Left lung (tissue), 10 donors: ENCODE results near the gene DUSP28. TPM values are rescaled to one million over a fixed set of nuclear protein-coding genes. Genes with fewer than 3 reads are reported as not detected.

Experiments used
- ATAC-seq: fragments of 200-7000 bp; cut with Tn5 transposase; one replicate; pipeline ENCODE4 v1.9.1; 2020; ENCODE audit warnings: moderate library complexity
- DNase-seq, 4 donors: peaks; one replicate each; pipeline ENCODE4 v3.0.0-alpha.2; 2013 to 2020
- H3K27ac ChIP-seq, 2 donors: fragments of 200-600 bp; sonication (generic) in 1 of 2; one replicate each; pipeline versions ENCODE4 v1.5.0 to v1.8.0; 2020 to 2021
- H3K27me3 ChIP-seq, 2 donors: fragments of 200-600 bp; sonication (generic) in 1 of 2; one replicate each; pipeline versions ENCODE4 v1.5.0 to v1.8.0; 2020 to 2021
- H3K36me3 ChIP-seq, 2 donors: fragments of 200-600 bp; sonication (generic) in 1 of 2; one replicate each; pipeline versions ENCODE4 v1.5.0 to v1.8.0; 2020 to 2021
- H3K4me1 ChIP-seq, 2 donors: fragments of 200-600 bp; one replicate each; pipeline ENCODE4 v1.8.0; 2021
- H3K4me3 ChIP-seq, 2 donors: fragments of 200-600 bp; sonication (generic) in 1 of 2; one replicate each; pipeline versions ENCODE4 v1.5.0 to v1.8.0; 2020 to 2021; ENCODE audit warnings: mild to moderate bottlenecking in 1 of 2
- H3K9me3 ChIP-seq, 2 donors: fragments of 200-600 bp; sonication (generic) in 1 of 2; one replicate each; pipeline versions ENCODE4 v1.5.0 to v1.8.0; 2020 to 2021
- intact Hi-C, 2 donors: fragments of 100-400 bp; cut with DNase I; formaldehyde crosslinking; loops; one replicate each; pipeline versions ENCODE4 v1.11.2 to v1.14.2; 2022
- polyA plus RNA-seq, 6 donors: library from polyadenylated mRNA; unstranded; fragments of 120-200 nt; gene quantifications; one replicate each; pipeline ENCODE4 v1.2.1, GENCODE V29; 2013; ENCODE audit not compliant: insufficient read length in 6 of 6
- total RNA-seq, 2 donors: library from RNA; stranded (reverse); fragmentation: NEBNext Ultra II Directional; extraction: Animal tissue kit (Norgen Biotek cat#: 25700); gene quantifications; one replicate each; pipeline ENCODE4 v1.2.1, GENCODE V29; 2021
- TF ChIP-seq, protein P1 (sequence below), 2 donors: fragments of 200-600 bp; sonication (generic) in 1 of 2; IDR thresholded peaks; one replicate each; pipeline versions ENCODE4 v1.5.0 to v1.8.0; 2021; ENCODE audit warnings: antibody characterized with exemption in 2 of 2
- donor health status: DM: no; HTN: yes; CAD: no.
- donor health status: DM: no; HTN: no; CAD: no.

Gene DUSP28
- total and polyA plus RNA-seq, 8 donors: 2.4 to 7.6 (median 5.5) TPM

DNA sequence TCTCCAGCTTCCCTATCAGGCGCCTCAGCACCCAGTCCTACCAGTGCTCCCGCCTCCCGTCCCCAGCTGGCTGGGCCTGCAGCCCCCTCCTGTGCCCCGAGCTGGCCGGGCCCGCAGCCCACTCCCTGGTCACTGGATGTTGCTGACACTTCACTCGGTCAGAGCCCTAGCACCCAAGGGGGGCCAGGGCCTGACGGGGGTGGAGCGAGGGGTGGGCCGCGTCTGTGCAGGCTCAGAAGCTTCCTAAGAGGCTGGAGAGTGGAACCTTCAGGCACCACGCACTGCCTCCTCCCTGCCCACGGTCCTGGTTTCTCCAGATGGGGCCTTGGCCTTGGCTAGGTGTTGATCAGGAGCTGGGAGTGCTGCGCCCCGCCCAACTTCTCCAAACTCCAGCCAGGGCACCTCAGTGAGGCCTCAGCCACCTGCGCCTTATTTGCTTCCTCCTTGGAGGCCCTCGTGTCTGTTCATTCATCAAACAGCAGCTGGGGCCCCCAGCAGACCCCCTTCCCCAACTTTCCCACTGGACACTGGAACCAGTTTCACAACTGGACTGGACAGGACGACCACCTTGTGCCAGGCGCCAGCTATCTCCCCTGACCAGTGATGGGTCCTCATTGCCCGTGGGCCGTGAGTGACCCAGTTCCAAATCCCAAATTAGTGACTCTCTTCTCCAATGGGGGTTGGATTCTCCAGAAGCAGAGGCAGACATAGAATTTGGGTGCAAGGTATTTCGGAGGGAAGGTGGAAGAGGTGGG is 43.1 kb downstream of the DUSP28 start:
- TF ChIP-seq, protein P1, sequence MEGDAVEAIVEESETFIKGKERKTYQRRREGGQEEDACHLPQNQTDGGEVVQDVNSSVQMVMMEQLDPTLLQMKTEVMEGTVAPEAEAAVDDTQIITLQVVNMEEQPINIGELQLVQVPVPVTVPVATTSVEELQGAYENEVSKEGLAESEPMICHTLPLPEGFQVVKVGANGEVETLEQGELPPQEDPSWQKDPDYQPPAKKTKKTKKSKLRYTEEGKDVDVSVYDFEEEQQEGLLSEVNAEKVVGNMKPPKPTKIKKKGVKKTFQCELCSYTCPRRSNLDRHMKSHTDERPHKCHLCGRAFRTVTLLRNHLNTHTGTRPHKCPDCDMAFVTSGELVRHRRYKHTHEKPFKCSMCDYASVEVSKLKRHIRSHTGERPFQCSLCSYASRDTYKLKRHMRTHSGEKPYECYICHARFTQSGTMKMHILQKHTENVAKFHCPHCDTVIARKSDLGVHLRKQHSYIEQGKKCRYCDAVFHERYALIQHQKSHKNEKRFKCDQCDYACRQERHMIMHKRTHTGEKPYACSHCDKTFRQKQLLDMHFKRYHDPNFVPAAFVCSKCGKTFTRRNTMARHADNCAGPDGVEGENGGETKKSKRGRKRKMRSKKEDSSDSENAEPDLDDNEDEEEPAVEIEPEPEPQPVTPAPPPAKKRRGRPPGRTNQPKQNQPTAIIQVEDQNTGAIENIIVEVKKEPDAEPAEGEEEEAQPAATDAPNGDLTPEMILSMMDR (IDR thresholded peaks at IDR 0.05): no peak
- Histone ChIP-seq H3K4me1 (peaks cover 7 to 14% of the 10 kb centered on the region in 2 donors), H3K4me3 (no peak overlapping the region), H3K36me3 (peaks cover 0 to 39% of the 10 kb centered on the region in 2 donors), H3K27me3 (no peaks in the 10 kb centered on the region), H3K9me3 (no peaks in the 10 kb centered on the region), H3K27ac (no peak overlapping the region)
- DNase-seq (peak in 1 of 4 donors; percentile 25), ATAC-seq (no peak)
- intact Hi-C loops: no loop called here

GRCh38 chr2:240603846-240604245 is 43.7 kb downstream of the DUSP28 start:
- no peak overlapping the region for H3K4me3 ChIP-seq
- intact Hi-C loops: no loop called here
- H3K4me1 ChIP-seq: peaks cover 7 to 14% of the 10 kb centered on the region in 2 donors
- H3K36me3 ChIP-seq: peaks cover 0 to 33% of the 10 kb centered on the region in 2 donors
- no peak for ATAC-seq
- DNase-seq: peak in 1 of 4 donors; percentile 20
- no peaks in the 10 kb centered on the region for H3K9me3 ChIP-seq
- no peaks in the 10 kb centered on the region for H3K27me3 ChIP-seq
- no peak overlapping the region for H3K27ac ChIP-seq
- TF ChIP-seq, protein P1 (IDR thresholded peaks at IDR 0.05): no peak

GRCh38 chr2:240604291-240604938 is 44.3 kb downstream of the DUSP28 start:
- no peak overlapping the region for H3K4me3 ChIP-seq
- peaks cover 0 to 27% of the 10 kb centered on the region in 2 donors for H3K36me3 ChIP-seq
- no peak overlapping the region for H3K27ac ChIP-seq
- H3K27me3 ChIP-seq: no peaks in the 10 kb centered on the region
- intact Hi-C loops: no loop called here
- peaks cover 7 to 14% of the 10 kb centered on the region in 2 donors for H3K4me1 ChIP-seq
- ATAC-seq: peak; percentile 93
- no peaks in the 10 kb centered on the region for H3K9me3 ChIP-seq
- TF ChIP-seq, protein P1 (IDR thresholded peaks at IDR 0.05): peak; percentile 44 to 82
- peak; percentile 39 to 87 (median 74) for DNase-seq

- Histone ChIP-seq H3K36me3 (peaks cover 0 to 20% of the 10 kb centered on the region in 2 donors), H3K27me3 (no peaks in the 10 kb centered on the region), H3K4me3 (no peak overlapping the region), H3K4me1 (peaks cover 7 to 14% of the 10 kb centered on the region in 2 donors), H3K9me3 (no peaks in the 10 kb centered on the region), H3K27ac (no peak overlapping the region)
- no peak for ATAC-seq
- TF ChIP-seq, protein P1 (IDR thresholded peaks at IDR 0.05): no peak
- DNase-seq: peak in 1 of 4 donors; percentile 24
- intact Hi-C loops: no loop called here
Observed at GRCh38 chr2:240604939-240605716, 45.0 kb downstream of the DUSP28 start.
